ENCODE data around the gene ANKRD44.
"Not testable (repeated sequence)": the region's sequence is repeated elsewhere in the genome, so short reads cannot be mapped to it uniquely, and the experiment has no call there.

The ANKRD44 gene

DNA sequence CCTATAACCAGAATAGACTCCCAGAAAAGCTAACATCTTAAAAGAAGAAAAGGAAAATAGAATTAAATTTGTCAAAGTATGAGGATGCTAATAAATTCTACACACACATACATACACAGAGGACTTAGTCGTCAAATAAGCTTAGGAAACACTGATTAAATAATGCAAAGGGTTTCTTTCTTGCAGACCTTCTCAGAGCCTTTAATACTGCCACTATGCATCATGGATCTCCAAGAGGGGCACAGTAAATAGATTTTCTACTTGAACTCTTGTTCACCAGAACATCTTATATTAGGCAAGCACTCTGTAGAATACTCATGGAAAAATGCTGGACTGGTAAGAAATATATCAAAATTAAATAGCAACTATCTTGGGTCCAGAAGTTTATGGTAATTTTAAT is 69.4 kb downstream of the ANKRD44 start:
- no peak for DNase-seq (ENCODE audit: extremely low read depth in 1 of 2, low read depth in 1 of 2)

DNA sequence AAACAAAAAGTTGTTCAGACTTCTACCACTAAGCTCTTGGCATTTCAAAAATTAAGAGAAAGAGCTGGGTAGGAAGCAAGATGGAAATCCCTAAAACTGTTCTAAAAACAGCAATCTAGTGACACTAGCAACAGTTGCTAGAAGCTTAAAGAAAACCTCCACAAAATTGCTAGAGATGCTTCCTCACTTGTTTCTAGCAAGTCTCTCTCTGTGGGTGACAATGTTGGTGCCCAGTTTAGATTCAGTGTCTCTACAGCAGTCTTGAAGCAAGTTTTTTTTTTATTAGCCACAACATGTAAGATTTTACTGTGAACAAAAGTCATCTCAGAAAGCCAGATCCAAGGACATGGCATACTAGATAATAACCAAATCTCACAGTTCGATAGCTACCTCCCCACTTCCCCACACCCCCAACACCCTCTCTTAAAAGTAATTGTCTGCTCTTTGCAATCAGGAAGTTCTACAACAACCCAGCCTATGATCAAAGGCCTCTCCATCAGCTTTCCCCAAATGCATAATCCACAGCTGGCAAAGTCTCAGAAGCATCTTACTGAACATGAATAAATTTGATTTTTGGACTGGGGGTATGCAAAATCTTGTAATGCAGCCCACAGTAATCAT is 70.0 kb downstream of the ANKRD44 start:
- DNase-seq (ENCODE audit: extremely low read depth in 1 of 2, low read depth in 1 of 2), result no peak

DNA sequence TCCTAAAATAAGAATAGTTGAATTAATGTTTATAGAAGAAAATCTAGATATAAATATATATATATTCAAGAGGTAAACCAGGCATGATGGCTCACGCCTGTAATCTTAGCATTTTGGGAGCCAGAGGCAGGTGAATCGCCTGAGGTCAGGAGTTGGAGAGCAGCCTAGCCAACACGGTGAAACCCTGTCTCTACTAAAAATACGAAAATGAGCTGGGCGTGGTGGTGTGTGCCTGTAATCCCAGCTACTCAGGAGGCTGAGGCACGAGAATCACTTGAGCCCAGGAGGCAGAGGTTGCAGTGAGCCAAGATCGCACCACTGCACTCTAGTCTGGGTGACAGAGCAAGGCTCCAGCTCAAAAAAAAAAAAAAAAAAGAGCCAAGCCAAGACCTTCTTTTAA is 70.6 kb downstream of the ANKRD44 start:
- not testable (repeated sequence) for DNase-seq (ENCODE audit: extremely low read depth in 1 of 2, low read depth in 1 of 2)

DNA sequence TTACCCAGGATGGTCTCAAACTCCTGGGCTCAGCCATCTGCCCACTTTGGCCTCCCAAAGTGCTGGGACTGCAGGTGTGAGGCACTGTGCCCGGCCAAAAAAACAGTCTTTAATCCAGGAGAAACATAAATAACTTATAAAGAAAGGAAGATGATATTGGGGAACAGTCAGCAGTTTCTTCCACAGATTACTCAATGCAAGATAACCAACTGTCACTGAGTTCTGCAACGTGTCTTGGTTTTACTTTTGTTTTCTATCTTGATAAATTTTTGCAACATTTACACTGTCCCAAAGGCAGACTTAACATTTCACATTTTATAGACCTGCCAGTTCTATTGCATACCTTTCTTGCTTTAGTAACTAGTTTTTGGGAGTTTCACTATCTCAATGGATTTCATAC is 71.1 kb downstream of the ANKRD44 start:
- DNase-seq (ENCODE audit: extremely low read depth in 1 of 2, low read depth in 1 of 2), result no peak

DNA sequence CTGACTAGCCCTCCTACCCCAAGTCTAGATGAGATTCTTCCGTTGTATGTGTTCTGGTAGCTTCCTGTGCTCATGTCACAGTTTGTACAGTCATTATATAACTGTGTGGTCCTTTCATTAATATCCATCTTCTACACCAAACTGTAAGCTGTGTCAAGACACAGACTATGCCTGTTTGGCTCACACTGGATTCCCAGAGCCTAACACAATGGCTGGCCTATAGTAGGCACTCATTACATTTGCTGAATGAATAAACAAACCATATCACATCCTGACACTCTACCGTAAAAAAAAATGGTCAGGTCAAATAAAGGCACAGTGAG is 72.6 kb downstream of the ANKRD44 start:
- no peak for DNase-seq (ENCODE audit: extremely low read depth in 1 of 2, low read depth in 1 of 2)

DNA sequence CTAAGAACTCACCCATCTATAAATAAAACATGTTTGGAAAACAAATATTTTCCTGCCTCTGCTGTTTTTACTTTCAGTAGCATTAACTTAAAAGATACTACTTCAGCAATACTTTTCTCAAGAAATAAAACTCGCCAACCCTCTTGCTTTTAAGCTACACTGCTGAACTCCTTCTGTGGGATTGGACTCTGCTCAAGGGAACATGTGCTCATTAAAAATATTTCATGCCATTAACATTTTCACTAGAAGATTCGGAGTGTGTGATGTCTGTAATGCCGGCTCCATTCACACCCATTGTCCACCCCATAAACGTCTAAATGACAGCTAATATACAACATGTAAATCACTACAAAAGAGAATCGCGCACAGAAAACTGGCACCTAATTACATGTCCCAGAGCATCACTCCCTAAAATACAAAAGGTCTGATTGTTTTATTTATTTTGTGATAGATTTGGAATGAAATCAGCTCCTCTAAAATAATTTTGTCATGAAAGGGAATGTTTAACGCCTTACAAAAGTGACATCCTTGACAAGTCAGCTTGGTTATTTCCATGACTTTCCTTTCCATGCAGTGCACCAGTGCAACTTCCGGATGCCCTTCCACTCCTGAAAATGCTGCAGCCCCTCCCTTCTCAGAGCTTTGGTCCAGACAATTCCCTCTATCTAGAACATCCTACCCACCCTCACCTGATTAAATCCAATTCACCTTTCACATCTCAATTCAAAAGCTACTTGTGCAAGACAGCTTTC is 73.1 kb downstream of the ANKRD44 start:
- no peak for DNase-seq (ENCODE audit: extremely low read depth in 1 of 2, low read depth in 1 of 2)

DNA sequence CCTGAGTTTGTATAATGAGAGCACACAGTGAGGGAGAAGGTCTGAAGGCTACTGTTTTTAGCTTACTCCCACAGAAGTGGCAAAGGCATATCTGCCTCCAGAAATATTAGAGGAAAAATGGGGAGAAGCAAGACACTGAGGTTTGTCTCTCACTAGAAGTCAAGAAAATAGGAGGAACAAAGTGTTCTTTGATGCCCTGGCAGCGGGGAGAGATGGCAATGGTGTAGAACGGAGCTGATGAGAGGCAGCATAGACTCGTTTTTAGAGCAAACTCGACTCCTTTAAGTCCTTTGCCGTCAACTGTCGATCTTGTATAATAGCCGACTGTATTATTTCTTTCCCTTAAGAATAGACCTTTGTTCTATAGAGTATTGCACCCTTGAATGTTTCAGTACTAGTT is 73.8 kb downstream of the ANKRD44 start:
- no peak for DNase-seq (ENCODE audit: extremely low read depth in 1 of 2, low read depth in 1 of 2)

DNA sequence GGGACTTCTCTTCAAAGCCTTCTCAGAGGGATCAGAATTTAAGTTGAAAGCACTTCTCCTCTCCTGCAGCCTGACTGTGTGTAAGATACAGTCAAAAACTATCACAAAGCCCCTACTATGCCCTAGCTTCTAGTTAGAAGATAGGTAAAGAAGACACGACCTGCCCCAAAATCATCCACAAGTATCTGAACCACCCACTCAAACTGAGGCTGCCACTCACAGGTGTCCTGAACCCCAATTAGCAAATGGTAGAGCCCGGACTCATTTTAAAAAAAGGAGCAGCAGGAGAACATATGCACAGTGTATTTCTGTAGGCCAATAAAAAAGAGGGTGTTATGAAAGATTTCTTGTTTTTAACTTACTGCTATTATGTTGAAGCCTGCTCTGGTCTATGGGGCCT is 74.4 kb downstream of the ANKRD44 start:
- DNase-seq (ENCODE audit: extremely low read depth in 1 of 2, low read depth in 1 of 2), result no peak

DNA sequence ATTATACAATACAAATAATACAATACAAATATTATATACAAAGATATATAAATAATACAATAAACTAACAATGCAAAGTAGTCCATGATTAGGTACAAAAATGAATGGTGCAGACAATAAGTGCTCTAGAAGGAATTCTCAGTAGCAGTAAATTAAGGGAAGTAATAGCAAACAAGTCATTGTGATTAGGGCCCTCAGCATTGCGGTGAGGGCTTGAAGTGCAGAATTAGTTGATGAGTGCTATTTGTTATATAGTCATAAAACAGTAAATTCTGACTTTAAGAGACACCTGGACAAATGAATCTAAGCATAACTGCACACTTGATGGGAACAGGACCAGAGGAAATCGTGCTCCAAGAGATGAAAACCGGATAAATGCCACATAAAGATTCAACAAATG is 74.9 kb downstream of the ANKRD44 start:
- DNase-seq (ENCODE audit: extremely low read depth in 1 of 2, low read depth in 1 of 2), result no peak

DNA sequence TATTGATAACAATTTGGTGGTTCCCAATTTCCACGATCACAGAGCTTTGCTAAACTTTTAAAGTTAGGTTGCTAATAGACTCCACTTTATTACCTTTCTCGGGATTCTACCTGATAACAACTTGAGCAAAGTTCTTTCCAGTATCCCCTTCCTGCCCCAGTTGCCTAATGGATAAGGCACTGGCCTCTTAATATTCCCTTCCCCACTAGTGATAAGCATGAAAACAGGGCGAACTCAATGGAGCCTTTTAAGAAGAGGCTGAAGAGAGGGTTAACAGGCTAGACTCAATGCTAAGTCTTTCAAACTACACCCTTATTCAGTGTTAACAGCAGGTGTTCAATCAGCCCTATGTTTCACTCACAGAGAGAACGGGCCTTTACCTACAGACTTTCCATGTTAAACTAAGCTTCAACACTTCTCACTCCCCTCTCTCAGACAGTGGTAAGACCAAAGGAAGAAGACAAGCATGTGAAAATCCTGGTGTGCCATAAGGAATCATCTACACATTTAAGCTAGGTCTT is 75.8 kb downstream of the ANKRD44 start:
- no peak for DNase-seq (ENCODE audit: extremely low read depth in 1 of 2, low read depth in 1 of 2)

DNA sequence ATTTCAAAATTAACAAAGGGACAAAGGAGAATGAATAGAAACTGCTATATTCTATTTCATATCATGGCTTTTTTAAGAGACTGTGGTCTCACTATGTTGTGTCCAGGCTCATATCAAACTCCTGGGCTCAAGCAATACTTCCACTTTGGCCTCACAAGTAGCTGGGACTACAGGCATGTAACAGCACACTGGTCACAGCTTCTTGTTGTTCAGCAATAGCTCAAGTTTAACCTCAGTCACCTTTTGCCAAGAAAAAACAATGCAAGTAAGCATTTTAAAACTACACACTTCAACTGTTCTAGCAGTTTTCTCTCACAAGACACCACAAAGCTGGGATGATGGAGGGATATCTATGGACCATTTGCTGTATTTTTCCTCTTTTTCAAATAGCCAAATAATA is 77.1 kb downstream of the ANKRD44 start:
- no peak for DNase-seq (ENCODE audit: extremely low read depth in 1 of 2, low read depth in 1 of 2)

DNA sequence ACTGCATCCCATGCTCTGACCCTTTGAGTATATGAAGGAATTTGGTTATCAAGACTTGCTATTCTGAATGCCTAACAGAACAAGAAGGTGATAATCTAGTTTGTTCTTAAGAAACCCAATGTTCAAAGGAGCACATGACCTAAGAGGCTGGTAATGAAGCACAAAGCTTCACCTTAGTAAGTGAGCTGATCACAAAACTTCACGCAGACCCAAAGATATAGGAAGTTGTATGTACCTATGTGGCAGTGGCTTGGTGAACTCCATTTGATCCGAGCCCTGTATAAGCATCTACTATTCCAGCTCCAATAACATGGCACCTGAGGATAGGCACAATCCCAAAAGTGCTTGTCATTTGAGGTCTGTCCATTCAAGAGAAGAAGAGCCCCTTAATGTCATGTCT is 78.6 kb downstream of the ANKRD44 start:
- DNase-seq (ENCODE audit: extremely low read depth in 1 of 2, low read depth in 1 of 2), result no peak

DNA sequence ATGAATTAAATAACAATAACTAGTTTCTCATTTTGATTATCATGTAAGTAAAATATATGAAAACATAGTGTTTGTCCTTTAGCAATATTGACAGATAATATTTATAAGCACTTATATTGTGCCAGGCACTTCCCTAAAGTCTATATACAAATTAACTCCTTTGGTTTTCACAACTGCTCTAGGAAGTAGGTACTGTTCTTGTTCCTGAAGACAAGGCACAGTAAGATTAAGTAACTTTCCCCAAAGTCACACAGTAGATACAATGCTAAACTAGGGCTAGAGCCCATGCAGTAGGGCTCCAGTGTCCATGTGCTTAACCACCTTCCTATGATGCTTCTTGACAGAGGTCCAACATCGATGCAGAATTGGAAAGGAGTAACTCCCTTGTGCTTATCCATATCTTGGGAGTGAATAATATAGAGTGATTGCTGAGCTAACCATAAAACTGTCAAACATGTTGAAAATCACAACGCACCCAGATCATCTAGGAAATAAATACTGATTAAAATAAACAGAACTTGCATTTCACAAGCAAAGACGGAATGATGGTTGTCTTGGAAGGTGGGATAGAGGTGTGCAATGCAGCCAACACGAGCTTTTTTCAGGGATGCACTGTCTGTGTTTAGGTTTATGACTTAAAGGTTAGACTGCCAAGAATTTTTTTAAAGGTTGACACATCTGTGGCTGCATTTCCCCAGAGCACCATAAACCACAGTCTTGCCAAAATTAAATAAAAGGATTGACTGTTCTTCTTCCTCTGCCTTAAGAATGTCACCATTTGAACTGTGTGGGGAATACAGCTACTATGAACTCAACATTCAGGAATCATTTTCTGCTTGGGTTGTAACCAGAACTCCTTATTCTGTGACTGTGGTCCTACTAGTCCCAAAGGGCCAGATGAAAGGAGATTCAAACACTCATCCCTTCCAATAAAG is 80.8 kb downstream of the ANKRD44 start:
- DNase-seq (ENCODE audit: extremely low read depth in 1 of 2, low read depth in 1 of 2), result no peak

DNA sequence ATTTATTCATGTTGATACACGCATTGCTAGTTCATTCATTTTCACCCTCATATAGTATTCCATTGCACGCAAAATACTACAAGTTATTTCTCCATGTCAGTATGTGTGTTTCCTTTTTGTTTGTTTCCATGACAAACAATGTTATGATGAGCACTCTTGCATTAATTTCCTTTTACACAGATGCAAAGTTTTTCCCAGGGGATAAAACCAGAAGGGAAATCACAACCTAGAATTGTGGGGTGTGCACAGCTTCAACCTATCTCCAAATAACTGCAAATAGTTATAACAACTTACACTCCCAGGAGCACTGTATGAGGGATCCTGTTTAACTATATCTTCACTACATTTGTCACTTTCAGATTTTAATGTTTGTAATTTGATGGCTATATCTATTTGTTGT is 87.1 kb downstream of the ANKRD44 start:
- no peak for DNase-seq (ENCODE audit: extremely low read depth in 1 of 2, low read depth in 1 of 2)

DNA sequence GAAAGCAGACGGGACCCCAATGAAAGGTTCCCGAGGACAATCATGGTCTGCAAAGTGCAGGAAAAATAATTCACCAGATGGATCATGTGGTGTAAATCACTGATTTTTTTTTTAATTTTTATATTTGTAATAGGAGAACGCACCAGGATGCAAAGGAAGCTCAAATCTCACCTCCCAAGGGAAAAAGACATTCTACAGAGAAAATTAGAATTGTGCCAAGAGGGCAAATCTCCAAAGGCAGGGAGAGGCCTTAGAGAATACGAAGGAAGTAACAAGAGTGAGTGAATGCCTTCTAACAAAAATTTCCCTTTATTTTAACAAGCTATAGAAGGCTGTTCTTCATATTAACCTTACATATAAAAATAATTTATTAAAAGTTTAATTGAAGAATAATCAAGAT is 90.9 kb downstream of the ANKRD44 start:
- no peak for DNase-seq (ENCODE audit: extremely low read depth in 1 of 2, low read depth in 1 of 2)

DNA sequence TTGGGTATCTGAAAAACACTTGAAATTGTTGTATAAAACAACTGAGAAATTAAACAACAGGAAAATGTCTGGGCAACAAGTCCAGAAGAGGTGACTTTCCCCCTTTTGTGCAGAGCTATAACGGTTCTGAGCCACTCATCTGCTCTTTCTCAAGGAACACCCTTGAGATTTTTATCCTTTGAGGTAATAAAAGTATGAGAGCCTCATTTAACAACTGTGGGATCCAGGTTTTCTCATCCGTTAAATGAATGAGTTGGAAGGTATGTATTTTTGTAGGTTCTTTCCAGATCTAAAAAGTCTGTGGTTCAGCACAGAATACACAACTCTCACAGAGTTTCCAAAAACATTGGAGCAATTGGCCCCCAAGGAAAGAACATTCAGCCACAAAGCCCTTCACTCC is 93.0 kb downstream of the ANKRD44 start:
- no peak for DNase-seq (ENCODE audit: extremely low read depth in 1 of 2, low read depth in 1 of 2)

DNA sequence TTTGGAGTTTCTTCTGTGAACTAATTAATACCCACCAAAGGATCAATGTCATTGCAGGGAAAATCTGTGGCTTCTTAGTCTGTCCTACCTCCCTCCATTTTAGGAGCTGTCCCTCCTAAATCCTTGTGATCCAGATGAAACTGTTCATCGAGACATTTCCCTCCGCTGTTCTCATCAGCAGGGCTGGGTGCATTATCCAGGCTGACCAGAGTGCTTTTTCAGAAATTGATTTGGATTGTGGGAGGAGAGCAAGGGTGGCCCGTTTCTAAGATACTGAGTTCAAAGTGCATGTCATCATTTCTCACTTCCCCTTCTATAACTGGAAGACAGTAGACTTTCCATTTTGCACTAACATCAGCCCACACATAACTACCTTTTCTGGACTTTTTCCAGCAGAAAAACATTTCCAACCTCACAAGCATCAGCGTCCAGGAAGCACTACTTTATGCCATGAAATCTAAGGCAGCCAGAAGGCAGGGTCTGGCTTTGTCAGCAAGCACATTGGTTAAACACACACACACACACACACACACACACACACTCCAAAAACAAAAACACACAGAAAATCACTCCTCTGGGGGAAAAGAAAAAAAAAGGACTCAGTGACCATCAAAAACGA is 94.1 kb downstream of the ANKRD44 start:
- no peak for DNase-seq (ENCODE audit: extremely low read depth in 1 of 2, low read depth in 1 of 2)

DNA sequence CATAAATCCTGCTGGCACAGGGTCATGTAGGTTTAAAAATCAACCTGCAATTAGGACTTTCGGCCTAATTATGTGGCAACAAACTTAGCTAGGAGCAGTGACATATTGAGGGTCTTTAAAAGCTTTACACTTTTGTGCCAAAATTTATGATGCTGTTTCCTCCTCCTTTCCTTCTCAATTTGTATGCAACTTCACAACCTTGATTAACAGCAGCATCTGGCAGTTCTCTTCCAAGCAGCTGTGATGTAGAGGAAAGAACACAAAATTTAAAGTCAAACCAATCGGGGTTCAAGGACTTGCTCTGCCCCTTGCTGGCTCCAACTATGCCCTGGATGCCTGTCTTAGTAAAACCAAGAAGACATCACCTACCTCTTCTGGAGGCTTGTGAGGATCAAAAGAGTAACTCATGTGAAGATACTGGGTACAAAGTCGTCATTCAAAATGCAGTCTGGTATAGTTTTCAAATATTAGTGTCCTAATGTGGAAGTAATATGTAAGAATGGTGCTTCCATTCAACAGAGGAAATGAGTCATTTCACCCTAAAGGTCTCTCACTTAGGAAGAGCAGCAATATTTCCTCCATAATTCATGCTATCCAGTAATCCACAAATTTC is 94.7 kb downstream of the ANKRD44 start:
- no peak for DNase-seq (ENCODE audit: extremely low read depth in 1 of 2, low read depth in 1 of 2)

DNA sequence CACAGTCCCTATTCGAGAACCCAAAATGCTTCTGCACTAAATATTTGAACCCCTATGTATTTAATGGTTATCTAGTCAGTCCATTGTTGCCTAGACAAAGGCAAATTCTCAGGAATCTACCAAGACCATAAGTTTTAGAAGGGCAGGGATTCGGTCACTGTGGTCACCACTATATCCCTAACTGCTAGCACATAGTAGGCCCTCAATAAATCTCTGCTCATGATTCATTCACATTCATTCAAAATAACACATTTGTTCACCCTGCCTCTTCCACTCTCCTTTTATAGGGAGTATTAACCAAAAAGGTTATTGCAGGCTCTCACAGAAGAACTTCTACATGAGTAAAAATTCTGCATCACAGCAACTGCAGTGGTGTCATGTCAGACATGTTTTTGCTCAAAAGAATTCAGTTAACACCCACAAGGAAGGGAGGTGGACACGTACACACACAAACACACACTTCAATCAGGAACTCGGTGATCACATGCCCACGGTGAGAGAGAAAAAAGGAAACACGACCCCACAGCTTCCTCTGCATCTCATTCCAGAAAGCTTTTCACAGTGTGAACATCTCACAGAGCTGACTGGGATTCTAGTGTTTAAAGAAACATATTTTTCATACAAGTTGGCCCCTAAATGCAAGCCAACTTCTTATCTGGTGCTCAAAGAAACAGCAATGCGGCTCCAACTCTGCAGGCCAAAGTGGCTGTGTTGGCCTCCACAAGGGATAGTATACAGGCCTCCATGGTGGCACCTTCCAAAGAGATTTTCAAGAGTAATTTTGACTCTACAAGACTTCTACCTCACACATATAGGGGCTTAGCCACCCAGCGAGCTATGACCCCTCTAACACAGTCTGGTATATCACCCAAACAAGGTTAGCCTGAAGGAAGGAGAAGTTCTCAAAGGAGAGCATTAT is 98.0 kb downstream of the ANKRD44 start:
- DNase-seq (ENCODE audit: extremely low read depth in 1 of 2, low read depth in 1 of 2), result no peak

DNA sequence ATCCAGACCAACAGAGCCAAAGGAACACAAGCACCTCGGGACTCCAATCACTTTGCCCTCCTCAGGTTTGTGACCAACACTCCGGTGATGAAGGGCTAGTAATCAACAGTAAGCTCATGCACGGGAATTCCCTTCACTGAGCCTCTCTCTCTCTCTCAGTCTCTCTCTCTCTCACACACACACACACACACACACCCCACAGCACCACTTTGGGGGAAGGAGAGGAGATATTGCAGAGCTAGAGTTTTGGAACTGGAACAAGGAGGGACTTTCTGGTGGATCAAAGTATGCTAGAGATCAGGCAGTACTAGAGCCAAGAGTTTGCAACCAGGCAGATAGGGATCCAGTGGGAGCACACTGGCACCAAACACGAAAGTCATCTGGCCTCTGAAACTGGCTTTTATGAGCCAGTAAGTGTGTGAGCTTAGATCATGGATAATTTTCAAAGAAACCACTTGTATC is 98.7 kb downstream of the ANKRD44 start:
- DNase-seq (ENCODE audit: extremely low read depth in 1 of 2, low read depth in 1 of 2), result no peak
